ENCODE data around the gene SLC16A3.
A peak's percentile ranks its signal among the peaks of the same experiment; 100 is the strongest.
"Not testable (repeated sequence)": the region's sequence is repeated elsewhere in the genome, so short reads cannot be mapped to it uniquely, and the experiment has no call there.

Gene SLC16A3

GRCh38 chr17:82204831-82205719 lies 23.8 kb upstream of the SLC16A3 start:
- no peak for DNase-seq

DNA sequence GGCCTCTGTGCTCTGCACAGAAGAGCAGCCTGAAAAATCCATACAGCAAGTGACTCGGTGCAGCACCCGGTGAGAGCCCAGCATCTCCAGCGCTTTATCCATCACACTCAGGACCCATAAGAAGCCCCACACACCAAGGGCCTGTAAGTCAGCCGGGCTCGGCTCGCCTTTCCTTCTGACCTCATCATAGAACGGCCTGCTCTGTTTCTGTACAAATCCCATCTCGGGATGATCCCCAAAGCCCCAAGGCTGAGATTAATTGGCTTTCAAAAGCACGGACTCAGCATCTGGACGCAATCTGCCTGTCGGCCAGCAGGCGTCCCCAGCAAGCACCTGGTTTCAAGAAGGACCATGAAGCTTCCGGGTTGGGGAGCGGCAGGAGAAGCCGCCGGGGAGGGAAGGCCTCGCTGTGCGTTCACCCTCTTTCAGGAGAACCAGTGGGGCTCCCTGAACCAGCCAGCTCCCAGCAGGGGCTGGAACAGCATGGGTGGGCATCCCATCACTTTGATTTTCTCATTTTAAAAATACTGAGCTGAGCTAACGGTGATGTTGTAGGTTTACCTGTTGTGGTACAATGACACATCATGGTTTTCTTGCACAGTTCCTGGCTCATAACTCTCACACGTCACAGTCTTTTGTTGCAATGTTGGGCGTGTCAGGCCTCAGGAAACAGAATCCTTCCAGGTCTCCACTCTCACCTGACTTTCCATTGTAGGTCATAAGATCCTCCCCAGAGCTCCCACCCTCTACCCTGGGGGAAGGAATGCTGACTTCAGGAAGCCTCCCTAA lies 22.9 kb upstream of the SLC16A3 start:
- DNase-seq: peak; percentile 41

DNA sequence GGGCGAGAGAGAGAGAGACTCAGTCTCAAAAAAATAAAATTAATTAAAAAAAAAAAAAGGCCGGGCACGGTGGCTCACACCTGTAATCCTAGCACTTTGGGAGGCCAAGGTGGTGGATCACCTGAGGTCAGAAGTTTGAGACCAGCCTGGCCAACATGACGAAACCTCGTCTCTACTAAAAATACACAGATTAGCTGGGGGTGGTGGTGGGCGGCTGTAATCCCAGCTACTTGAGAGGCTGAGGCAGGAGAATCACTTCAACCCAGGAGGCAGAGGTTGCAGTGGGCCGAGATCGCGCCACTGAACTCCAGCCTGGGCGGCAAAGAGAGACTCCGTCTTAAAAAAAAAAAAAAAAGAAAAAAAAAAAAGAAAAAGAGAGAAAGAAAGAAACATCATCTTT lies 18.2 kb upstream of the SLC16A3 start:
- DNase-seq: not testable (repeated sequence)

GRCh38 chr17:82212331-82213250 lies 16.3 kb upstream of the SLC16A3 start, which contains the start of gene CCDC57:
Gene CCDC57, minus strand, starts transcription at chr17:82212842. Its CDS starts 10,898 bp downstream, at chr17:82201944.
- no peak for DNase-seq

- DNase-seq: no peak
Observed at GRCh38 chr17:82213251-82214011, 15.4 kb upstream of the SLC16A3 start.

DNA sequence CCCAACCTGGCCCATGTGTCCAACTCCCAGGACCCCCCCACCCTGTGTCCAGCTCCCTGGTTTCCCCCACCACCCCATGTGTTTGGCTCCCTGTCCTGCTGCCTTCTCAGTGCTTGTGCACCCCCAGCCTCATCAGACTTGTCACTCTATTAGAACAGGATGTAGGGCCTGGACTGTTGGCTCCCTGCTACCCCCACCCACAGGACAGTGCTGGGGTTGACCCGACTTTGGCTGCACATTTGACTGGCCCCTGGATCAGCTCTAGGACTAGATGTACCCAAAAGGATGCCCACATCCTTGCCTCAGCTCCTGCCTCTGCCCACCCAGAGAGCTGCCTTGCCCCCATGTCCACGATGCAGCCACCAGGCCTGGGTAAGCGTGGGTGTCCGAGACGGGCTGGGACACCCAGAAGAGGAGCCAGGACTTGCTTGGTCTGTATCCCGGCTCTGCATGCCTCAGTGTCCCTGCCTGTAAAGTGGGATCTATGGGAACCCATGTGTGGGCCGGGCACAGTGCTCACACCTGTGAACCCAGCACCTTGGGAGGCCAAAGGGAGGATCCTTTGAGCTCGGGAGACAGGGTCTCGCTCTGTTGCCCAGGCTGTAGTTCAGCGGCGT lies 14.7 kb upstream of the SLC16A3 start:
- DNase-seq: no peak

GRCh38 chr17:82215095-82215971 lies 13.5 kb upstream of the SLC16A3 start:
- no peak for DNase-seq

GRCh38 chr17:82215972-82216300 lies 12.9 kb upstream of the SLC16A3 start:
- DNase-seq: no peak

- no peak for DNase-seq
Observed at GRCh38 chr17:82216301-82217119, 12.3 kb upstream of the SLC16A3 start.

- DNase-seq: no peak
Observed at GRCh38 chr17:82217120-82217529, 11.7 kb upstream of the SLC16A3 start.

GRCh38 chr17:82217530-82218204 lies 11.2 kb upstream of the SLC16A3 start:
- no peak for DNase-seq

DNA sequence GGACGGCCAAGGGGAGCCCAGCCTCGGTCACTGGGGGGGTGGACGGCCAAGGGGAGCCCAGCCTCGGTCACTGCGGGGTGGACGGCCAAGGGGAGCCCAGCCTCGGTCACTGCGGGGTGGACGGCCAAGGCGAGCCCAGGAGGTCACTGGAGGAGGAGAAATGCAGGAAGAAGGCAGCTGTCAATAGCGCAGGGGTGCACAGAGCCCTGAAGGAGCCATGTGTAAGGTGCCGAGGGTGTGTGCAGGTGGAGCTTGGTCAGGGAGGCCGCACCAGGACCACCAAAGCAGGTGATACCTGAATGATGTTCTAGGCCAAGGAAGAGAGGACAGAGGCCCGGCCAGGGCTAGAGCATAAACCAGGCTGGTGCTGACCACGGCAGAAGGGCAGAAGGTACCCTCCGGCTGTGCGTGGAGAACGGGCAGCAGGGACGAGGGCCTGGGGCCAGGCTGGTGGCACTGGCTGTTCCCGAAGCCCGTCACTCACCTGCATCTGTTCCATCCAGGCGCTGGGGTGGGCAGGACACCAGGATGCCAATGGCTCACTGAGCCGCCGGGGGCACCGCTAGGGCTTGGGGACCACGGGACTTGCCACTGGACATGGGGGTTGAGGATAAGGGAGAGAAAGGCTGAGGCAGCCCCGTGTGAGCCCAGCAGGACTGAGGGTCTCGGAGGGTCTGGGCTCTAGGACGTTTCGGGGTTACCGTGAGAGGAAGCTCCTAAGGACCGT lies 10.3 kb upstream of the SLC16A3 start:
- DNase-seq: no peak

DNA sequence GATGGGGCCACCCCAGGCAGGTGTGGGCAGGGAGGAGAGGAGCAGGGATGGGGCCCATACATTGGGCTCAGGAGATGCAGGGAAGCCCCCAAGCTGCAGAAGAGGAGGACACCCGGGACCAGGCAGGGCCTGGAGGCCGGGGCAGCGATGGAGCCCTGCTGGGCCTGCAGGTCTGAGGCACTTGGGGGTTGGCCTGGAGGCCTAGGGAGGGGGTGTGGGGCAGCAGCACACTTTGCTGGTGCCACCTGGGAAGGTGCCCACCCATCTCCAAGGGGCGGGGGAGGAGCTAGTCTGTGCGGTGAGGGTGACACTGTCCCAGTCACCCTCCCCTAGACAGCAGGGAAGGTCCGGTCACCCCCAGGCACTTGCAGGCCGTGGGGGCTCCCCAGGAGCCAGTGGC lies 9.8 kb upstream of the SLC16A3 start:
- no peak for DNase-seq

- no peak for DNase-seq
Observed at GRCh38 chr17:82219753-82220709, 8.8 kb upstream of the SLC16A3 start.

DNA sequence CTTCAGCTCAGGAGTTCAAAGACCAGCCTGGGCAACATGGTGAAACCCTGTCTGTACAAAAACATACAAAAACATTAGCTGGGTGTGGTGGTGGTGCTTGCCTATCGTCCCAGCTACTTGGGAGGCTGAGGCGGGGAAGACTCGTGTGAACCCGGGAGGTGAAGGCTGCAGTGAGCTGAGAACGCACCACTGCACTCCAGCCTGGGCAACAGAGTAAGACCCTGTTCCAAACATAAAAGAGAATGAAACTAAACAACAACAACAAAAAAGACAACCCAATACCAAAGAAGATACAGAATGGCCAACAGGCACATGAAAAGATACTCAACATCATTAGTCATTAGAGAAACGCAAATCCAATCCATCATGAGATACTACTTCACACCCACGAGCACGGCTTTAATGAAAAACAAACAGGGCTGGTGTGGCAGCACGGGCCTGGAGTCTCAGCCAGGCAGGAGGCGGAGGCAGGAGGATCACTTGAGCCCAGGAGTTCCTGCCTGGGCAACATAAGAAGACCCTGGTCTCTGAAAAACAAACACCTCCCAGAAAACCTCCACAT lies 7.4 kb upstream of the SLC16A3 start:
- DNase-seq: no peak

DNA sequence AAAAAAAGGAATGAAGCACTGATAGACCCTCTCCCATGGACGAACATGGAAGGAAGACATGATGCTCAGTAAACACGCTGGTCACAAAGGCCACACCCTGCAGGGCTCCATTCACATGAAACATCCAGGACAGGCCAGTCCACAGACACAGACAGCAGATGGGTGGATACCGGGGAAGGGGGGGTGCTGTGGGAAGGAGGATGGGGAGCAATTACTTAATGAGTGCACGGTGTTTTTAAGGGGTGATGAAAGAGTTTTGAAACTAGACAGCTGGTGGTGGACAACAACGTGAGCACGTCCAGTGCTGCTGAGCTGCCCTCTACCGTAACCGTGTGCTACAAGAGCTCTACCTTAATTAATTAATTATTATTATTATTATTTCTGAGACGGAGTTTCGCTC lies 6.0 kb upstream of the SLC16A3 start:
- no peak for DNase-seq

- no peak for DNase-seq
Observed at GRCh38 chr17:82223517-82223916, 5.3 kb upstream of the SLC16A3 start.

All from NCI-H1417 treated with DMSO at 0.1 percent for 48 hours (cell line).